HG03159 (cell line): ENCODE data around the gene BRSK2.

Experiments used
- ATAC-seq: cut with Tn5 transposase; IDR thresholded peaks from one replicate; pipeline ENCODE4 v1.9.1; 2021; ENCODE audit warnings: mild to moderate bottlenecking, moderate library complexity; ENCODE audit not compliant: unreplicated experiment

The BRSK2 gene

DNA sequence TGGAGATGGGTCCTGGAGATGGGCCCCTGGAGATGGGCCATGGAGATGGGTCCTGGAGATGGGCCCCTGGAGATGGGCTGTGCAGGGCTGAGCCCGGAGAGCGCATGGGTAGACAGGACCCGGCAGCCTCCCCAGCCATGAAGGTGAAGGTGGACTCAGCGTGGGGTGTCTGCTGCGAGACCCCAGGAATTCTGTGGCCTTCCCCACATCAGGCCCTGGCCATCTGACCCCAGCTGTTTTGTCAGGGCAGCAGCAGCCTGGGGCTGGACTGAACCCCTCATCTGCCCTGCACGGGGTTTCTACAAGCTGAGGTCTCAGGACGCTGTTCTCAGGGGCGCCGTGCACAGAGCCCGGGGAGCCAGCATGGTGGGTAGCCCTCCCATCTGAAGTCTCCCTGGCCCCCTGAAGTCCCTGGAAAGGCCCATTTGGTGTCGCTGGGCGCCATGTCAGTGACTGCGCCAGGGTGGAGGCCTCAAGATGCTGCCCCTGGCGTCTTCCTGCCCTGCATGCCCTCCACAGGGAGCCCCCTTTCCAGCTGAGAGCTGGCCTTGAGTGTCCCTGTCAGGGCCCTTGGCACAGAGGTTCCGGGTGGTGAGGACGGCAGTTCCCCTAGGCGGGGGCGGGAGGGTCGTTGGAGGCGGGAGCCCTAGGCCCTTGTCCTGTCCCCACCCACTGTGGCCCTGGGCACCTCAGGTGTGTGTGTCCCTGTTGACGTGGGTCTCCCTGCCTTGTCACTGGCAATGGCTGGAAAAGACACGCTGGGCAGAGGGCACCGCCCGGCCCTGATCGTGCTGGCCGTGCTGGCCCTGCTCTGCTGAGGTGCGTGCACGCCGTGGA is 5.4 kb downstream of the BRSK2 start:
- no peak for ATAC-seq

DNA sequence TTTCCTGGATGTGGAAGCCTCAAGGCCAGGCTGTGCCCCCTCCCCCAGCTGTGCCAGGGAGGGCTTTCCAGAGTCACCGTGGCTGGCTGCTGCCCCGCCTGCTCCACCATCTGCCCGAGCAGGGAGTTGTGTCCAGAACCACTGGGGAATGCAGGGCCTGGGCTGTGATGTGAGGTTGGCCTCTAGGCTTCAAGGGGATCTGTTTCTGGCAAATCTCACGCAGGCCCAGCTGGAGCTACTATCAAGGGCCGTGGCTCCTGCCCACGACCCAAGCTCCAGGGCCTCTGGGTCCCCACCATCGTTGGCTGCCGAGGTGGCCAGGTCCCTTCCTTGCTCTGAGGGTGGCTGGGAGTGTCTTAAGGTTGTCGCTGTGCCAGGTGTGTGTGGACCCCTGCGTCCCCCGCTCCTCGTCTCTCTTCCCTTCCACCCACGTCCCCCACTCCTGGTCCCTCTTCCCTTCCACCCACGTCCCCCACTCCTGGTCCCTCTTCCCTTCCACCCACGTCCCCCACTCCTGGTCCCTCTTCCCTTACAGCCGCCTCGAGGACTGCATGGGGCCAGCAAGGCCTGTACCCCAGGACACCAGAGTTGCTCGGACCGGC is 6.1 kb downstream of the BRSK2 start:
- ATAC-seq = no peak

DNA sequence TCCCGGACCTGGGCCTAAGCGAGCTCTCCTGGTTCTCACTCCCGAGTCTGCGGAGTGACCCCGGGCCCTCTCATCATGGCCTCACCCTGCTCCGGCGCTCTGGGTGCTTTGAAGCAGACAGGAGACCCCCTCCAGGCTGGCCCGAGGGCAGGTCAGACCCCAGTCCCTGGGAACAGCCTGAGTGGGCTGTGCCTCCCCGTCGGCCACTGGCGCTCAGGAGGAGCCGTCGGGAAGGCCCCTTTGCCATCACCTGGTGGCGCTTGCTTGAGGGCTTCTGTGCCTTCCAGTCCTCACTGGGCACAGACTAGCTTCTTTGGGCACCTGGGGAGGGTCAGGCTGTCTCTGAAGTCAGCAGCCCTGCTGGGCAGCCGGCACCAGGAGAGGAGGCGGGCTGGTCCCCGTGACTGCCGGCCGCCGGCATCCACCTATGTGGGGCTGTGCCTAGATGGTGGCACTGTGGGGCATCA is 6.7 kb downstream of the BRSK2 start:
- ATAC-seq = no peak

DNA sequence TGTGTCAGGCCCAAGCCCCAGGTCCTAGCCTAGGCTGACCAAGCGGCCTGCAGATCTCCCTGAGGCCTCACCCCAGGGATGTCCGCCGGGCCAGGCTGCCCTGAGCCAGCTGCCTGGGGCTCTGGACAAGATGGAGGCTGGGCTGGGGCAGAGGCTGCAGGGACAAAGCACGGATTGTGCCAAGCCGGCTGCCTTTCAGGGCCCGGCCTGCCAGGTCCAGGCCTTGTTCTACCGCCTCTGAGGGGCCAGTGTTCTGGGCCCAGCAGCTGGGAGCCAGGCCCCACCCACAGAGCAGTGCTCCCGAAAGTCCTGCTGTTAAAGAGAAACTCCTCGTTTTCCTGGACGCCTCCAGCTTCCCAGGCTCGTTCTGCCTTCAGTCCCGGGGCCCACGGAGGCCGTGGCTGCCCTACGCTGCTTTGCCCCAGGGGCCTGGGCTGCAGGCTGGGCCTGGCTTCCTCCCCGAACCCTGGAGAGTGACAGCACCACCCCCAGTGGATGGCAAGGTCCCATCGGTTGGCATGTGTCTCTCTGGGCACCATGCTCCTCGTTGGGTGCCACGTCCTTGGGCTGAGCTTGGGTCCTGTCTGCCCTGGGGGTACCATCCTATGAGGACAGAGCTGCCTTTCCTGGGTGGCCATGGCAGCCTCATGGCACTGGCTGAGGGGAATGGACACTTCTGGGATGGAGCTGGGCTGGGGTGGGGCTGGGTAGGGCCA is 7.6 kb downstream of the BRSK2 start:
- no peak for ATAC-seq

DNA sequence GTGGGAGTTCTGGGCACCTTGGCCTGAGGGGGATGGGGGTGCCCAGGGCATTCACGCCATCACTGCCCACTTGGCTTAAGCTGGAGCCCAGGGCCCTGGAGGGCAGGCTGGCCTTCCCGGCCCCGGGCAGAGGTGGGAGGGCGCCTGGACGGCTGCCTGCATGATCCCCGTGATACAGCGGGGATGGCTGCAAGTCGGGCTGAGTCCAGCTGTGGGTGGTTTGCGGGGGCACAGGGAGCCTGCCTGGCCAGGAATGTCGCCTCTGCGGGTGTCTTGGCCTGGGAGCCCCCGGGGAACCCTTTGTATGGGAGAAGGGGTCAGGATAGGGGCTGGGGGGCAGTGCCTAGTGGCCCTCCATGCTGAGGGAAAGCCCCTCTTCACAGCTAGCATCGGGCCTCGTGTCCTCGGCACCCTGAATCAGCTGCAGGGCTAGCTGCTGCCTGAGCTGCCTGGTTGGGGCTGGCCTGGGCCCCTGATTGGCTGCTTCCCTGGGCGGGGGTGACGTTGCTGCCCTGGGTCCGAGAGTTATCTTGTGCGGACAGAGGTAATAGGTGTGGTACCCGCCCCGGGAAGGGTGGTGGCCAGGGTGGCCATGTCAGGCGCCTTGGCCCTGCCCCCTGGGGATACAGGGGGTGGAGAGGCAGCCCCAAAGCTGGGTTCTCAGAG is 8.3 kb downstream of the BRSK2 start:
- ATAC-seq = no peak

DNA sequence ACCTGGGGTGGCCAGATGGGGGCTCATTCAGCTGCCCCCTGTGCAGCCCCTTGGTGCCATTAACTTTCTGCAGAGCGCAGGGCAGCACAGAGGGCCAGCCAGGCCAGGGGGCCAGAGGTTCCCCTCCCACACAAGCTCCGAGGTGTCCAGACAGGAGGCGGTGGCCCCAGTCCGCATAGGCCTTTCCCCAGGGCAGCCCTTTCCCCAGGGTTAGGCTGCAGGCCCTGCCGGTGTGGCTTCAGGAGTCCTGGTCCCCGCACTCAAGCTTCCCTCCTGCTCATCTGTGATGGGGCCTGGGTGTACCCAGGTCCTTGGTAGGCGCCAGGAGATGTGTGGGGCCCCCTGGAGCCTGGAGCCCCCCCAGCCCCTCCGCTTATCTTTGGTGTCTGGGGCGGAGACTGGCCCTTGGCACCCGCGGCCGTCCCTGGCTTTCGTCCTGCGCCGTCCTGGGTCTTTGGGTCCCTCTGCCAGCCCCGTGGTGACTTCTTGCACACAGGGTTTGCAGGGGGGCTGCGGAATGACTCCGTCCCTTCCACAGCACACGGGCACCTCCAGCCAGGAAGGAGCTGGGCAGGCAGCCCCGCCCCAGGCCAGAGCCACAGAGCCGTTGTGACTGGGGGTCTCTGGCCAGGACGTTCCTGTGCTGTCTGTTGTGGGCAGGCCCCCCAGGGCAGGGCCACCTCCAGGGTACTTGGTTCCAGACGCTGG is 8.9 kb downstream of the BRSK2 start:
- no peak for ATAC-seq

DNA sequence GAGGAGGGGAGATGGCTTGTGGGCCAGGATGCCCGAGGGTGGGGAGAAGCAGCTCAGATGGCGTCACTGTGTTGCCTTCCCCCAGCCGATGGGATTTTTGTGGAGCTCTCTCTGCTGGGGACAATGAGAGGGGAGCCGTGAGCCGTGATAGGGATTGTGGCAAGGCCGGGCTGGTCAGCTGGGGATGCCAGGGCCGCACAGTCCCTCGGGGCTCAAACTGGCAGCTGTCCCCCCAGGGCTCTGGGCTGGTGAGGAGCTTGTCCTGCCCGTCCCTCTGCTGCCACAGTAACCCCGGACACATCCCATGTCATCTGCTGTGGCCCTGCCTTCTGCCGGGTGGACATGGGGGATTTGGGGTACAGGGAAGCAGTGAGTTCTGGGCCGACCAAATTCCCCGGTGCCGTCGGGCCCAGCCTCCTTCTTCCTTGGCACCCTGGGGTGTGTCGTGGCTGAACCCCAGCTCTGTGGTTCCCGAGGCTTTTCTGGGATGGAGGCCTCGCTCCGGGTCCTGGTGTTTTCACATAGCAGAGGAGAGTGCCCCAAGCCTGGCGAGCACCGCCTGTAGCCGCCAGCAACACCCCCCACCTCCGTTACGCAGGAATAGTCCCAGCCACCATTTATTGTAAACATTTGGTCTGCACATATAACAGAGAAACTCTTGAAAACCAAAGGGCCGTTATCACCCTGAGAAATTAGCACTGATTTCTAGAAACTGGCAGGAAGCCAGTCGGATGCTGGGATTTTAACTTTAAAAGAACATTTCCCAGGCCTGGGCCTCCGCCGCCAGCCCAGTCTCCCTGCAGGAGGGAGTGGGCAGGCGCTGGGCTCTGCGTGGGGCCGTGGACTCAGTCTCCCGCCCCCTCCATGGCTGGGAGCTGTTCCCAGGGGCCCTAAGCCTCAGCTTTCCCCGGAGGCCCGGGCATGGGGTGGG is 9.9 kb downstream of the BRSK2 start:
- ATAC-seq = no peak

DNA sequence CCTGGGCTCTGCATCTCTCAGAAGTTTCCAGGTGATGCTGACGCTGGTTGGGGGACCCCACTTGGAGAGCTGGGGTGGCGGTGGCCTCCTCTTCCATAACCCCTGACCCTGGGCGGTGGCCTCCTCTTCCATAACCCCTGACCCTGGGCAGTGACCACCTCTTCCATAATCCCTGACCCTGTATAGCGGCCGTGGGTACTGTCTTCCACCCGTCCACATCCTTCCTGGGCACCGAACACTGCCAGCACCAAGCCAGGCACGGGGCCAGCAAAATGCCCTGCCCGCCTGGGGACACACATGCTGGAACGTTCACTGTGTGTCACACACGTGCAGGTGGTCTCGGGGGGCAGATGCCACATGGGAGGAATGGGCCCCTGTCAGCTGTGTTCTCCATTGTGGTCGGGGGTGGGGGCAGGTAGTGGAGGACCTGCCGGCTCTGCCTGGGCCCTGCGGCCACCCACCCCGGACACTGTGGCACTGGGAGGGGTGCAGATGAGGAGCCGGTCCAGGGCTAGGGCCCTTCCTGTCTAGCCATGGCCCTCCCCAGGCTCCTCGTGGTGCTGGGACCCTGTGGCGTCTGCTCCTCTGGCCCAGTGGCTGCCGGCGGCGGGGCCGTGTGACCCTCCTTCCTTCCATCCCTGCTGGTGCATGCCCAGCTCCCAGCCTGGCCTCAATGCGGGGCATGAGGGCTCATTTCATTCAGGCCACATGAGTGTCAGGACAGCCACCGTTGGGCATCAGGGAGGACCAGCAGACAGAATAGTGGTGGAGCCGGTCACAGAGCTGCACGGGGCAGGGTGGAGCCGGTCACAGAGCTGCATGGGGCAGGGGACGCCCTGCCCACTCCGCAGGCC is 10.8 kb downstream of the BRSK2 start:
- no peak for ATAC-seq

DNA sequence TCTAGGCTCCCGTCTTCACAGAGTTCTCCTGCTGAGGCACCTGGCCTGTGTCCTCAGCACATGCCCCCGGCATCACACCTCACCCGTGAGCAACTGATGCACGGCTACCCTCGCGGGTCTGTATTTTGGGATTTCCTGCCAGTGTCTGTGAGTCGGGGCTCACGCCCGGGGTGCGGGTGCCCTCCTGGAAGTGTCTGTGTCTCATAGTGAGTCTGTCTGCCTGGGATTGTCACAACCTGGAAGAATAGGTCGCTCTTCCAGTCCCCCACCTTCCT is 11.4 kb downstream of the BRSK2 start:
- no peak for ATAC-seq

DNA sequence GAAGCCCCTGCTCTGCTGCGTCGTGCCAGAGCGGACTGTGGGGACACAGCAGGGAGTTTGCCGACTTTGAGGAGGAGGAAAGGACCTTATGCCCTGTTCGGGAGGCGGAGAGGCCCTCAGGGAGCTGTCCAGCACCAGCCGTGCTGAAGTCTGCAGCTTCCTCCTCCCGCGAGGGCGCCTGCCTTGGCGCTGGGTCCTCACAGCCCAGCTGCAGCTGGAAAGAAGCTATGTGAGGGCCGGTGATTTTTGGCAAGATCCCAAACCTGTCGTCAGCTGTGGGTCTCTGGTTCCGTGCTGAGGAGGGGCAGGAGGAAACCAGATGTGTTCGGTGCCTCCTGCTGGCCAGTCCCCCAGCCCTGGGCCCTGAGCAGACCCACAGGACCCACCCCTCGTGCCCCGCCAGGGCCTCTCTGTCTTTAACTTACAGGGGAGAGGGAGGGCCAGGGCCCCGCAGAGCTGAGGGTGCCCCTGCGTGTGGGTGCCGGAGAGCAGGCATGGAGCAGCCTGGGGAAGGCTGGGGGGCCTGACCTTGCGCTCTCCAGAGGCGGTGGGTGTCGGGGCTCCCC is 12.0 kb downstream of the BRSK2 start:
- ATAC-seq = no peak

DNA sequence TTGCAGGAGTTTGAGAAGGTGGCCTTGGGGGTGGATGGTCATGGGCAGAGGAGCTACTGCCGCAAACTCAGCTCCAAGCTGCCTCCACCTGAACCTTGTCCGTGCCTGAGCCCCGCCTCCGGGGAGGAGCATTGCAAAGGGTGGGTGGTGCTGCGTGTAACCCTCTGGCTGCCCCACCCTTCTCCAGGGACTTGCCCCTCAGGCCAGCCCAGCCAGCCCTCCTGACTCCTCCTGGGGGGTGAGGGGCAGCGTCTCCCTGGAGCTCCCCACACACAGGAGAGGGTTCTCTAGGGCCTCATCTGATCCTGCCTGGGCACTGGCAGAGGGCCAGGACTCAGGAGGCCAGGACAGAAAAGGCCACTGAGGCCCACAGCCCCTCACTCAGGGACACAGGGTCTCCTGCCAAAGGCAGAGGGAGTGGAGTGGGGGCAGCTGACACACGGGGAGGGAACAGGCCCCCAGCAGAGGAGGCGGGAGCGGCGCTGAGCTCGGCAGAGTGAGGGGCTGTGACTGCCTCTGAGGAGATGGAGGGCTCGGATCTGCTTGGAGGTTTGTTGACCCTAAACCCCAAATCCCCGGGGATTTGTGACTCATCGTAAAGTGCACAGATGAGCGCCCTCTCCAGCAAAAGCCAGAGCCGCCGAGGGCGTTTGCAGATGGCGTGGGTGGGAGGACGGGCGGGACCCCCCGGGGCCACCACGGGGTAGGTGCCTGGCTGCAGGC is 12.8 kb downstream of the BRSK2 start:
- no peak for ATAC-seq

DNA sequence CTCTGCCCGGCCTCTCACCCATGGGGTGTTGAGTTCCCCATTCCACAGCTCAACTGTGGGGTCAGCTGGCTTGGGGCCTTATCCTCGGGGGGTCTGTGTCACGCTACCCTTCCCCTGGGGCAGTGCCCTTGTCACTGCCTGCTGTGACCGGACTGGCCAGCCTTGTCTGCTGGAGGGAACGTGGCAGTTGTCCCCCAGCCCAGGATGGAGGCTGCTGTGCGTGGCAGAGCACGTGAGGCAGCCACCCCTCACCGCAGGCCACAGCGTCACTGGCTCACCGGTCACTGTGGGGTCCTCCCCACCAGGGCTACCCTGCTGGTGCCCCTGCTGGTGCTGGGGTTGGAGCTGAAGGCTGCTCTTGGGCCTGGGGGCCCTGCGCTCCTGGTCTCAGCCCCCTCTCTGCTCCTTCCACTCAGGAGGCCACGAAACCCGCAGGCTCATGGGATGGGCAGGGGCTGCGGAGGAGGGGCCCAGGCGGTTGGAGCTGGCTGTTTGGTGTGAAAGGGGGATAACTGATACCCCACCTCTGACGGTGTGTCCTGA is 13.4 kb downstream of the BRSK2 start:
- no peak for ATAC-seq

DNA sequence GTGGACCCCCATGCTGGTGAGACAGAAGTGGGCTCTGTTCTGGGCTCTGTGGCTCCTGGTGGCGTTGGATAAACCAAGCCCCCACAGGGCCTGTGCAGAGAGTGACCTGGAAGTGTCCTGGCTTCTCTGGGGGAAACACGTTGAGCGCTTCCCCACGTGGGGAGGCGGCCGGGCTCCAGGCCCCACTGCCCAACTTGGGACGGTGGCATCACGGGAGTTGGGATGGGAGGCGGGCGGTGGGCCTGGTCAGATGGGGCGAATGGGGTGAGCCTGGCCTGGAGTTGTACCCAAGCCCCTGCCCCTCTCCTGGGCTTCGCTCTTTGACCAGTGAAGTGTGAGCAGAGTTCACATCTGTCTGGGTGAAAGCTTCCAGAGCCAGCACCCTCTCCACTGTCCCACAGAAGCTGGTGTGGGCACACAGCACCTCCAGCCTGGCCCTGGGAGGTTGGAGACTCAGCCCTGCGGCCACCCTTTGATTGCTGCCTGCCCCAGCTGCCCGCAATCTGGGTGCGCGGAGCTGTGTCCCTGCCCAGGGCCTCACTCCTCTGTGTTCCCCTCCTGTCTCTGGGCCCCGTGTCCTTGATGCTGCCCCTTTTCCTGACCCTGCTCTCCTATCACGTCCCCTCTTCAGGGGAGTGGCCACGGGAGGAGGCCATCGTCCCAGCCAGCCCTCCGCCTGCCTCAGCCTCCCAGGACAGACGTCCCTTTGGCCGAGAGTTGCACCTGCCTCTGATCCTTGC is 14.2 kb downstream of the BRSK2 start:
- ATAC-seq = no peak

DNA sequence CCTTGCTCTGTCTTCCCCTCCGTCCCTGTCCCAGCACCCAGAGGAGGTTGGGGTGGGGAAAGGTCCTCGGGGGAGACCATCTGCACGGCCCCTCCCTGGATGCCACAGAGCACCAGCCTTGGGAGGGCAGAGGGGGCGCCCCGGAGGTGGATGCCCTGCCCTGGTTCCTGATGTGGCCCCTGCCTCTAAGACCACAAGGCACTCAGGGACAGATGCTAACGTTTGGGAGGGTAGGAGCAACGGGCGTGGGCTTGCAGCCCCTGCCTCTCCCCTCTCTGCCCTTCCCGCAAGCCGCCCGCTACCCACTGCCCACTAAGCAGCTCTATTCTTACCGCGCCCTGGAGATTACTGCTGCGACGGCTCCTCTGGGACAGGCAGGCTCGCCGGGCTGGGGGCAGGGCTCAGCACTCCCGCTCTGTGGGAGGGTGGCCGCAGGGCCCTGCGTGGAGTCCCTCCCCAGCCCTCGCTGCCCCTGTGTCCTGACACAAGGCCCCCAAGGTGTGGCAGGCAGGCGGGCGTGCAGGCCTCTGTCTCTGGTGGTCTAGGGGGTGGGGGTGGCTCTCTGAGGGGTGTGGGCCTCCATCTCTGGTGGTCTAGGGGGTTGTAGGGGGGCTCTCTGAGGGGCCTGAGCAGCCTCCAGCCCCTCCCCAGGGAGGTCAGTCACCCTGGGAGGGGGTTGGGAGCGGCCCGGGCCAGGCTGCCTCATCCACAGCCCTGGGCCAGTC is 14.9 kb downstream of the BRSK2 start:
- no peak for ATAC-seq

DNA sequence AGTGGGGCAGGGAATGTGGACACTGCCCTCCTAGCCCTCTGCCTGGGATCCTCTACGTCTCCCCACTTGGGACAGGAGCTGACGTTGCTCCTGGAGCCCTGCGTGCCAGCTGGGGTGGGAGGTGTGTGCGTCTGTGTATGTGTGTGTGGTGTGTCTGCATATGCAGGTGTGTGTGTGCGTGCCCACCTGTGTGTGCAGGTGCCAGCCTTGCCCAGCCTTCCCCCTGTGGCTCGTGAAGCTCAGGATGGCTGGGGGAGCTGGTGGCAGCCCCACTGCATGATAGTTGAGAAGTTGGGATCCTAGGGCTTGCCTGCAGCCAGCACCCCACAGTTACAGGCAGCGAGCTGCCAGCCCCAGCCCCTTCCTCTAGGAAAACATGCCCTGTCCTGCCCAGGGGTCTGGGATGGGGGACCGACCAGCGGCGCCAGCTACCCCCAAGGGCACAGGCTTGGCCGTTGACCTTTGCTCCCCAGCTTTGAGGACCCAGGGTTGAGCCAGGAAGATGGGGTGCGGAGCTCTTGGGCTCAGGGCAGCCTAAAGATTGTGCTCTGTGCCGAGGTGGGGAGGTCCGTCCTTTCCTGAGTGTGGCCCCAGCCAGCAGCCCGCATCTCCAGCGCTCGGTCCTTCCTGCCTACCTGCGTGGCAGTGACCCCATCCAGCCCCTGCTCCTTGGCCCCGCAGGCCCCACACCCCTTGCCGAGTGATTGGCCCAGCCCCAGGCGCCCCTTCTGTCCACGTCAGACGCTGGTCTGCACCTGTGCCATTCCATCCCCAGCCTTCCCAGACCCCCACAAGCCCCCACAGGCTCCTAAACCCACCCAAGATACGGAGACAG is 15.7 kb downstream of the BRSK2 start:
- ATAC-seq = no peak
